ENCODE results near the gene DENND2D. TPM values are rescaled to one million over a fixed set of nuclear protein-coding genes. Genes with fewer than 3 reads are reported as not detected.

The DENND2D gene, protein sequence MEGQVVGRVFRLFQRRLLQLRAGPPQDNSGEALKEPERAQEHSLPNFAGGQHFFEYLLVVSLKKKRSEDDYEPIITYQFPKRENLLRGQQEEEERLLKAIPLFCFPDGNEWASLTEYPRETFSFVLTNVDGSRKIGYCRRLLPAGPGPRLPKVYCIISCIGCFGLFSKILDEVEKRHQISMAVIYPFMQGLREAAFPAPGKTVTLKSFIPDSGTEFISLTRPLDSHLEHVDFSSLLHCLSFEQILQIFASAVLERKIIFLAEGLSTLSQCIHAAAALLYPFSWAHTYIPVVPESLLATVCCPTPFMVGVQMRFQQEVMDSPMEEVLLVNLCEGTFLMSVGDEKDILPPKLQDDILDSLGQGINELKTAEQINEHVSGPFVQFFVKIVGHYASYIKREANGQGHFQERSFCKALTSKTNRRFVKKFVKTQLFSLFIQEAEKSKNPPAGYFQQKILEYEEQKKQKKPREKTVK
- polyA plus RNA-seq (2013, experiment 1 of 2; ENCODE audit: insufficient read length) = 0.42 TPM
- polyA plus RNA-seq (2013, experiment 2 of 2; ENCODE audit: insufficient read length) = 0.64 TPM

DNA sequence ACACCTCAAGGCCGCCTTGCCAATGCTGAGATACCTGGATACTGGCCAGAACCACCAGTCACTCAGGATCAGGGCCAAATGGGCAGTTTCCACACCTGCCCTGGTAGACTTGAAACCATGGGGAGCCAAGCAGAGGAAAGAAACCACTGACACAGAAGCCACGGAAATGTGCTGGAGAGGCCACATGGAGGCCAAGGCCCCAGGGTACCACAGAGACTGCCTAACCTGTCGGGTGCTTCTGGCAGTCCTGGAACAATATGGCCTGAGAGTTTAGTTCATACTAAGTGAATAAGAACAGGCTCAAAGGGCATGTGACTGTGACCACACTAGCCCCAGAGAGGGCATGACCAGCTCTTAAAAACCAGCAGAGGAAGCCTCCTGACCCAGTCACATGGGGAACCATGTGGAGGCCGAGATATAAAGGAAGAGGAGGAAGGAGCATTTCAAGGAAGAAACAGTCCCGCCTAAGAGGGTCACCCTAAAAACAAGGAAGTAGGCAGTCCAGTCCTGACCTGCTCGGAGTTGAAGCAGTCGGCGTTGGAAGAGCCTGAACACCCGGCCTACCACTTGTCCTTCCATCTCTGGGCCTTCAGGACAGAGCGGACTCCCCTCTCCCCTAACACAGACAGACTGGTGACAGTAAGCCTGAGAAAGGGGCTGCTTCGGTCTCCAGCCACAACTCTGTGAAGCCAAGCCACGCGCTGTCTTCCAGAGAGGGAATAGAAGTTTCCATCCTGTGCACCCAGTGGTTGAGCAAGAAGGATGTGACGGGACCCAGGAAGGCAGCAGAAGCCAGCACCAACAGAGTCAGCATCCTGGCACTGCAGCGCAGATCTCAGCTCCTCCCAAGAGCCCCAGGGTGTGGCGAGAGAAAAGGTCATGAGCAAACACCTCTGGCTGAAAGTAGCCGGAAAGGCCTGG is at the start of gene DENND2D:
TSS of gene DENND2D (minus strand) at position 766 of the 921 bp plus-strand sequence. CDS start at position 579, 187 bp downstream.
- DNase-seq = no peak

DNA sequence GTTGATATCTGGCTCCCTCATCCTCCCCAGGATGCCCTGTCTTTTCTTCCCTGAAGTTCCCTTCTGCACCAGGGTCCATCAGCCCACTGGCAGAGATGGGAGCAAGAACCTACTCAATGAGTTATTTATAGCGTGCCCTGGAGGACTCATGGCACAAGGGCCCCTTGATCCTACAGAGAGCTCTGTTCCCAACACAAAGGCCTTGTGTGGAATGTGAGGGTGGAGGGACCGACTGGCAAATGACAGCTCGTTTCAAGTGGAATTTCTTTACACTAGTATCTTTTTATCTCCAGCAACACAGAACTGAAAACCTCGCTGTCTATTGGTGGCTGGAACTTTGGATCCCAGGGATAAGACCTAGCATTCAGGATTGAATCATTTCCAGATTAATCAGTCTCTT is 49.5 kb upstream of the DENND2D start:
- DNase-seq = no peak

DNA sequence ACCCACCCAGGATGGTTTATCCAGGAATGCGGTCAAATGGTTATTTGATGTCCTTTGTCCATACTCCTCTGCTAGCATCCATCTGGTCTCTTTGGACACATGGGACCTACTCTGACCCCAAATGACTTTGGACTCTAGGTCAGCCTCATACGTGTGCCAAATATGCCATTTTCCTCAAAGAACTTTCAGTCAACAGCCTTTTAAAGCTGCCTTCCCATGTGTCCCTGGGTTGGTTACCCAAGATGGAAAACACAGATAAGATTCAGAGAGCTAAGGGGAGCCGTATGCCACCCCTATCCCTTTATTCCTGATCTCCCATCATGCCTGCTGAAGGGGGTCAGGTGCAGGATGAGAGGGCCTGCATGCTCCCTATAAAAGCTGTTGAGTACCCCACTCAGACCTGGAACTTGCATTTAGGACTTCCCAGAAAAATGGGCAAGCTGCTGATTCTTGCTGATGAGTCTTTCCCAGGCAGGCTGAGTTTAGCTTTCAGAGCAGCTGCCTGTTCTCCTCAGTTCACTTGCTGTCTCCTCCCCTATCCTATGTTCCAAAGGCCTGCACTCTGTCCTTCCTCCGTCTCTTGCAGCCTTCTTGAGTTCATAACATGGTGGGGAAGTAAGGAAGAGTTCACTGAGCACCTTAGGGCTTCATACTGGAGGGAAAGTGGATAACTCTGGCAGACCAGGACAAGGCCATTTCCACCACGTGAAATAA is 46.8 kb upstream of the DENND2D start:
- DNase-seq = no peak

DNA sequence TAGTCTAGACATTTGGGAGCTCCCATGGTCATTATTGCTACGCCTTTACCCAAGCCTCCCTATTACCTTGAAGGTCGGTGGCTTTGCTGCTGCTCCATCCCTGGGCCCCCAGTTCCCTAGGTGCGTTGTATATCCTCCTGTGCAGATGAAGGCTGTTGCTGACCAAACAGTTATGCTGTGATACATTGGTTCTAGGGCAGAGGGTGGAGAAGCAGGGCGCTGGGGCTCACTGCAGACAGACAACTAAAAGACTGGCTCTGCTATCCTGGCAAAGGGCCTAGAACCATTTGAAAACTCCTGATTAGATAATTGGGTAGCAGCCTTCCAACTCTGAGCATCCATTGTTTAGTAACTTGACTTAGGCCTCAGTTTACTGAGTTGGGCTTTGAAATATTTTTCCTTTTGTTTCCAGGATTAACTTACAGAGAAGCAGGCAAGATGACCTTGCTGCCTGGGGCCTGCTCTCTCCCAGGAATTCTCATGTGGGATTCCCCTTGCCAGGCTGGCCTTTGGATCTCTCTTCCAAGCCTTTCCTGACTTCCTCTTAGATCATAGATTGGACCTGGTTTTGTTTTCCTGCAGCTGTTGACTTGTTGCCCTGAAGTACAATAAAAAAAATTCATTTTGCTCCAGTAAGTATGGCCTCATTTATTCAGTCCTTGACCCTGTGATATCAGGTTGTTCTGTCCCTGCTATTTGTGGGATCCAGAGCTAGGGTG is 42.5 kb upstream of the DENND2D start:
- no peak for DNase-seq

DNA sequence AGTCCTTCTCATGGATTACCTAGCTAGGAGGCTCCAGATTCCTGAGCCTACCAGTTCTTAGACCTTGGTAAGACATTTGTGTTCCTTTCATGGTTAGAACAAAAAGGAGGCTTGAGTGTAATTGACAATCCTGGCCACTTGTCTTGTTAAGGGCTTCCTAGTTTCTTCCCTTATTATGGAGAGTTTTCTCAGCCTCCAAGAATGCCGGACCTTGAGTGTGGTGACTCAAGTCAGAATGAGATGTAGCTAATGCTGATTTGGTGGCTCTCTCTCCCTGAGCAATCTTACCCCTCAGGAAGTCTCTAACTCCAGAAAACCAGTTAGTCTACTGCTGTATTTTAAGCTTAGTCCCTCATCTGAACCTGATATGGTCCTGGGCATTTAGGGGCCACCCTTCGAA is 41.4 kb upstream of the DENND2D start:
- no peak for DNase-seq

DNA sequence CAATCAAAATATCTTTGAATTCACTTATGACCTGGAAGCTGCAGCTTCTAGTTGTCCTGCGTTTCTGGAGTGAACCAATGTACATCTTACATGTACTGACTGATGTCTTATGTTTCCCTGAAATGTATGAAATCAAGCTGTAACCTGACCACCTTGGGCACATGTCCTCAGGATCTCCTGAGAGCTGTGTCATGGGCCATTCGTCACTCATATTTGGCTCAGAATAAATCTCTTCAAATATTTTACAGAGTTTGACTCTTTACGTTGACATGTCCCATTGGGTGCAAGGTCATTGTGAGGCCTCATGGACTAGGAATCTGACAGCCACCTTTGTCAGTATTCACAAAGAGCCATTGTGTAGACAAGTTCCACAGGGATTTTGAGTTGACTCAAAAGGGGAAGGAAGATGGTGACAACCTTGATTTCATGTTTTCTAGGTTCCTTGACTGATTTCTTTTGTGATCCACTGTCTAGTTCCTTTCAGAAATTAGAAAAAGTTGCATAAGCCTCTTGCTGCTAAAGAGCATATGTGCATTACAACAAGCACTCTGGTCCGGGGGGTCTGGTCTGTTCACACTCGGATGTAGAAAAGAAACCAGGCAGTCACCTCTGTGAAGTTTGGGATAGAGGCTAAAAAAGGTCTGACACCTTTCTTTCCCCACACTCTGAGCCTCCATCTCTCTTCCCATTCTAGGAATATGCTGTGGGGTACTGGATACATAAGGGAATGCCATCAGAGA is 37.8 kb upstream of the DENND2D start:
- no peak for DNase-seq

DNA sequence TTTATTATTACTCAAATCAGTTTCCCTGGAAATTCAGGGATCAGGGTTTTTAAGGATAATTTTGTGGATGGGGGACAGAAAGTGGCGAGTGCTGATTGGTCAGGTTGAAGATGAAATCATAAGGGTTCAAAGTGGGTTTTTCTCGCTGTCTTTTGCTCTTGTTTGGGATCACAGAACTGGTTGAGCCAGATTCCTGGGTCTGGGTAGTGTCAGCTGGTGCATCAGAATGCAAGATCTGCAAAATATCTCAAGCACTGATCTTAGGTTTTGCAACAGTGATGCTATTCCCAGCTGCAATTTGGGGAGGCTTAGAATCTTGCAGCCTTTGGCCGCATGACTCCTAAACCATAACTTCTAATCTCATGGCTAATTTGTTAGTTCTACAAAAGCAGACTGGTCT is 36.4 kb upstream of the DENND2D start:
- DNase-seq = no peak

DNA sequence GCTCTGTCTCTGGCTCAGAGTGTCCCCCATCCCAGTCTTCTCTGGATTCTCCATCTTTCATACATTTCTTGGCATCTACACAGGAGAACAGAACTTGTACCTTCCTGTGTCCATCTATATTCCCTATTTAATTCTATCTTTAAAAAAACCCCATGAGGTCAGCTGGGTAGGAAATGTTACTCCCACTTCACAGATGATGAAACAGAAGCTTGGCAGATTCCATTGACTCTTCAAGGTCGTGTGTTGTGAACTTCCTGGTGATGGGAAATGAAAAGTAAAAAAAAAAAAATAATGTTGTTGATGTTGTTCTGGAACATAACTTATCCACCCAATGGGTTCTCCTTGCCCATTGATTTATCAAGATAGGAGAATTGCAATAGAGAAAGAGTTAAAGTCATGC is 35.9 kb upstream of the DENND2D start:
- no peak for DNase-seq

DNA sequence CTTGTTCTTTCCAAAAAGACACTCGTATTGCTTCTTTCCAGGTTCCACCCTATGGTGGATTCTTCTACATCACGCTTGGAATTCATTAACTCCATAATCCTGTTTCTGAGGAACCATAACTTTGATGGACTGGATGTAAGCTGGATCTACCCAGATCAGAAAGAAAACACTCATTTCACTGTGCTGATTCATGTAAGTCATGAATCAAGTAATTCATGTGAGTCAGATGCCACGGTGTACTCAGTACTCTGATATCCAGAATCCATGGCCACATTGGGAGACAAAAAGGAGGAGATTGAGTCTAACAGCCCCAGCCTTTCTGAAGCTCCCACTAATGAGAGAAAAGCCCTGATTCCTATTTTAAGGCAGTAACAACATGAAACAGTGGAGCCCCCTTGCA is 34.4 kb upstream of the DENND2D start:
- DNase-seq = peak; percentile 9

DNA sequence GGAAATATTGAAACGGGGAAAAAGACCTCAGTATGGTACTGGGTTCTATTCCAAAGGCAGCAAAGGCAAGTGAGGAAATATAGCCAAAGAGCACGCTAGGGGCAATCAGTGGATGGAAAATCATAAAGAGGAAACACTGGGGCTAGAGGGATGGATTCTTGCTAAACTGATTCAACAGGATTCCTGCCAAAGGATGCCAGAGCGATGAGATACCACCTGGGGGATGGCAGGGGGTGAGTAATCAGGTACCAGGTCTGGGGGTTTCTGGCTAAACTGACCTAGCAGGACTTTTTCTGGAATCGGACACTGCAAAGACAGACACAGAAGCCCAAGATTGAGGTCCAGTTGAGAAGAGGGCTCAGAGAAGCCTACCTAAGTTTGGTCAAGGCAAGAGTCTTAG is 33.8 kb upstream of the DENND2D start:
- DNase-seq = no peak

DNA sequence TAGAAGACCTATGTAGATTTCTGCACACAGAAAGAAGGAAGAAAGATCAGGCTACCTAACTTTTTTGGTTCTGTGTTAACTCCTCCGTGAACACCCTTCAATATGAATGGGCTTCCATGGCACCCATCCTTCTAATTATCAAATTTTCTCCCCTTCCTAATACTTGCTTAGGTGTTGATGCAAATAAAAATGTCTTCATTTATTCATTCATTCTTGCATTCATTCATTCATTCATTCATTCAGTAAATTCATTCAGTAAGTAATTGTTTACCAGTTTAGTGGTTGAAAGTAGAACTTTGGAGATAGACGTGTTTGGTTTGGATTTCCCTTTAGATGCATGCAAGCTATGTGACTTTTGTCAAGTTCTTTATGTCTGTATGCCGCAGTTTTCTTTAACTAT is 31.7 kb upstream of the DENND2D start:
- DNase-seq = no peak

DNA sequence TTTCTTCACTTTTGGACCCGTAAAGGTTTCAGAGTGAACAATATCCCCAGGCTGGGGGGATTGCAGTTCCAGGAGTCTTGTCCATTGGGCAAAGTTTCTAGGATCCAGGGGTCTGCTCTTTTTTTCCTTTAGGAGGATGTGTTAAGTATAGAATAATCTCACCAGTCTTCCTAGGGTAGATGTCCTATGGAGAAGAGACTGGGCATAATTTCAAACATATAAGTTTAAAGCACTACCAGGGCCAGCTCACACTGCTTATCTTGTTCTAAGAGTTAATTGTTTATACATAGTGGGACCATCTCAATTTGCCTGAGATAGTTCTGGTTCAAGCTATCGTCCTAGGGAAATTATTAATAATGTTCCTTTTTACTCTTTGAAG is 28.3 kb upstream of the DENND2D start:
- no peak for DNase-seq

DNA sequence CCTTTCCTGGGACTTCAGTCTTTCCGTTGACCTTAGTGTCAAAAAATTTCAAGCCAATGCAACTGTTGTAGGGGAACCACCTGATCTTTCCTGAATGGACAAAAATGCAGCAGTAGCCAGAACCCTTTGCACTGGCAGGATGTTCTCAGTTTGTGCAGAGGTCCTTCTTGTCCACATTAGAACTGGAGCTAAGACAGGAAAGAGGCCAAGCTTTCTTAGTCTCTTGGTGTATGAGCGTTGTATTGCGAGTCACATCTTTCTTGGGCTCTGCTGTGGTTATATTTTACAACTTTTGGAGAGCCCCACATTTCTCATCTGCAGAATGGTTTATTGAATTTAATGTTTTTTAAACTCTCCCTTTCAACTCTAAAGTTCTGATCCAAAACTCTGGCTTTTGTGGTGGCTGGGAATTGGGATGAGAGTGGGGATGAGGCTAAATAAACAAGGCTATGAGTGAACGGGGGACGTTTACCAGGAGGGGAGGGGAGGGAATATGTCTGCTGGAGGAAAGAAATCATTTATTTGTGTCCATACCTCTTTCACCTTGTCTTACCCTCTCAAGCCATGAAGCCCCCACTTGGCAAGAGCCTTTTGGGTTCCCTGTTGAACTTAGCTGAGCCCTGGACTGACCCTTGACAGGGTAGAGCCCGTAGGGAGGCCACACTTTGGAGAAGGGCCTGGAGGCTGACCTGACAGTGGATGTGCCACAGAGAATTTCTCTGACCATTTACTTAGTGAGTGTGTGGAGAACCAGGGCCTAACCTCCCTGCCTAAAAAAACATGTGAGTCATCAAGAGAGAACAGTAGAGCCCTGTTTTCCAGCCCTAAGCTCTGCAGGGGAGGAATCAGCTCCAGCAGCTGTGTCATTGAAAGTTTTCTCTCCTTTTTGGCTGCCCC is 27.7 kb upstream of the DENND2D start:
- peak; percentile 83 for DNase-seq

DNA sequence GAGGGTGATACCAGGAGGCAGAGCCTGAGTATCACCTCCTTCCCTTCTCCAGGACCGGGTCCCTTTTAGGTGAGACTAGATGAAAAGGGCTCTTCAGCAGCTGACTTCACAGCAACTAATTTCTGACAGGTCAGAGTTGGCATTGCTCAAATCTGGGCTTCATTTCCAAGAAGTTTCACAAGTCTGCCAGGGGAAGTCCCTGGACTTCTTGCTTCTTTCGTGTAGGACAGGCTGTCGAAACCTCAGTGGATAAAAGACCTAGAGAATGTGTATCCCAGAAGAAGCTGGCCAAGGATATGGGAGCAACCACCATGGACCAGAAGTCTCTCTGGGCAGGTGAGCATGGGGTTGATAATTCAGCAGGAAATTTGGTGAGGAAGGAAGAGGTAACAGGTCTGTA is 27.0 kb upstream of the DENND2D start, which contains the start of gene CHI3L2:
TSS of gene CHI3L2 (plus strand) at position 280 of the 400 bp plus-strand sequence. CDS start at position 297, 17 bp downstream.
- no peak for DNase-seq

DNA sequence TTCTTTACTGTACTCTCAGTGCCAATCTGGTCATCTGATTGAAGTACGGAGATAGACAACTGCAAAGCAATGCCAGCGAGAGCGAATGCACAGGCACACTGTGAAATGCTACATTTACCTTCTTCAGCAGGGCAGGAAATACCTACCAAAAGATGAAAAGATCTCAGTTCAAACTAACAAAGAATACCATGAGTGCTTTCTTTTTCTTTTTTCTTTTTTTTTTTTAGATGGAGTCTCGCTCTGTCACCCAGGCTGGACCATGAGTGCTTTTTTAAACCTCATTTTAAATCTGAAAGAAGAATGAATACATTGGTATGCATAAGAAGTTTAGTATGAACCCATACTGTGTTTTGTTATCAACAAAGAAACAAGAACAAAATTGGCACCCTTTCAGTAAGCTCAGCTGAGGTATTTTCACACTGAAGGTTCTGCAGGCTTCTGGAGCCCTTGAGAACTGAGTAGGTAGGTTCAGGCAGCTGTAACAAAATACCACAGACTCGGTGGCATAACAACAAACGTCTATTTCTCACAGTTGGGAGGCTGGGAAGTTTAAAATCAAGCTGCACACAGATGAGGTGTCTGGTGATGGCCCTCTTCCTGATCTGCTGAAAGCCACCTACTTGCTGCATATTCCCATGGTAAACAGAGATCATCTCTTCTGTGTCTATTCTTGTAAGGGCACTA is 25.4 kb upstream of the DENND2D start:
- no peak for DNase-seq

DNA sequence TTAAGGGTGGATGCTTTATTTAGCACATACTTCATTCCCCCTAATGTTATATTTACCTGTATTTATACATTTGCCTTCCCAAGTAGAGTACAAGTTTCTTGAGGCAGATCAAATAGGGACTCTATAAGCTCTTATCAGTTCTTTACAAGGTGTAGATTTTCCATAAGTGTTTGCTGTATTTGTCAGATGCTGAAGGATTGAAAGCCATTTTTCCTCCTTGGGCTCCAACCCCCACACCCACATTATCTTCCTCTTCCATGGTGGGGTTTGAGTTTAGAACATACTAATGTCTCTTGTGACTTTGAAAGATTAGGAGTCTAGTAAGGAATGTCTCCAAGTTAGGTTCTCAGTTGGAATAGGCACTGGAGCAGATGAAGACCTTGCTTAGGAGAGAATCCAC is 24.6 kb upstream of the DENND2D start:
- DNase-seq = no peak

DNA sequence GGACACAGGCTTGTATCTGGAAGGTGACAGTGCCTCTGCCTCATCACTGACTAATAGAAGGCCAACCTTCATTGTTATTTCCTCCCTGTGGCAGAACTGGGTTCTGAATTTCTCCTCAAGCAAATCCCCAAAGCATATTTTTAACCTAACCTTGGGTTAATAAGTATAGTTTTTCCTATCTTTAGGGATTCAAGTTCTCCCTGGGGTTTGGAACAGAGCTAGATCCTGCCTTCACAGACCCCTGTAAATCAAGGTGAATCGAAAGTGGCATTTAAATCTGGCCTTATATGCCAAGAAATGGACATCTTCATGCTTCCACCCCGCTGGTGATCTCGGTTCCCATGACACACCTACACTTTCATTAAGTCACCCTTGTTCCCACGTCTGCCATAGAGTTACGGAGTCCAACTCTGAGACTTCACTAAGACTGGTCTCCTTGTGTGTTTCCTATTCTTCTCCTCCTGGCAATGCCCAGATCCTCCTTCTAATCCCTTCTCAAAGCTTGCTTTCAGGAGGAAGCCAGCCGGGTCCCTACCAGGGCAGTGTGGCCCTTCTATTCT is 22.8 kb upstream of the DENND2D start:
- no peak for DNase-seq

DNA sequence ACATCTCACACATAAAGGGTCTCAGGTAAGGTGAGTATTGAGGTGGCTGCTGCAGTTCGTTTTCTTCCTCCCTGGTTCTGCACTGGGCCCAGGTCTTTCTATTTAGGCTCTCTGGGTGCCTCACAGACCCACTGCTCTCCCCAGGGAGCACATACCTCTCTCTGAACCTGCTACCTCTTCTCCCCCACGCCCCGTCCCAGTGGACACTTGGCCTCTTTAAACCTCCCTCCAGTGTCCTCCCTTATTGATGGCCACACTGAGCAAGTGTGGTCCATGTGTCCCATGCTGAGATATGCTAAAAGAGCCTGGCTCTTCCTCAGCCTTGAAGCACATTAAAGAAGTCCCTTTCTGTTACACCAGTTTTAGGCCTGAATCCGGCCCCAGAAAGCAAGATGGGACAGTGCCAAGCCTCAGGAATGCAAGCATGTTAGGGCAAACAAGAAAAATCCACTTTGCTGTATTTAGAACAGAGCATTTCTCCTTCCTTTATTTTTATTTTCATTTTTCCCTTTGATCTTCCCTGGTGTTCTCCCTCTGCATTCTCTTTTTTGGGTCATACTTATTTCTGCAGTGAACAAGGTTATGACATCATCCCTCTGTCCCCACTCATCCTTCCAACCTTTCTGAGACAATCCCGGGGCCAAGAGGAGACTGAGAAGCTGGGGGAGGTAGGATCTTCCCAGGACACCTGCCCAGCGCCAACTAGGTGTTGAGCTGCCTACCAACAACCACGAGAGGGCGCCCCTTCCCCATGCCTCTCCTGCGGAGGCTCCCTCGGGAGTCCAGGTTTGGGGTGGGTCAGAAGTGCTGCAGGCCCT is 22.1 kb upstream of the DENND2D start:
- DNase-seq = peak; percentile 57

Measured in fibroblast of skin of back (primary cell).